Right renal cortex interstitium (tissue), 3 donors: Measurements from ENCODE around the gene DLGAP3. TPM values are rescaled to one million over a fixed set of nuclear protein-coding genes. Genes with fewer than 3 reads are reported as not detected.
"Not testable (repeated sequence)": the region's sequence is repeated elsewhere in the genome, so short reads cannot be mapped to it uniquely, and the experiment has no call there.

Source experiments
- DNase-seq, 3 donors: peaks; one replicate each; pipeline ENCODE4 v3.0.0-alpha.2; 2013; ENCODE audit warnings: low read depth in 3 of 3, low spot score in 2 of 3
- polyA plus RNA-seq, 3 donors: library from polyadenylated mRNA; unstranded; fragments of 120-200 nt; gene quantifications; one replicate each; pipeline ENCODE4 v1.2.1, GENCODE V29; 2013; ENCODE audit not compliant: insufficient read length in 3 of 3

DLGAP3 gene, protein sequence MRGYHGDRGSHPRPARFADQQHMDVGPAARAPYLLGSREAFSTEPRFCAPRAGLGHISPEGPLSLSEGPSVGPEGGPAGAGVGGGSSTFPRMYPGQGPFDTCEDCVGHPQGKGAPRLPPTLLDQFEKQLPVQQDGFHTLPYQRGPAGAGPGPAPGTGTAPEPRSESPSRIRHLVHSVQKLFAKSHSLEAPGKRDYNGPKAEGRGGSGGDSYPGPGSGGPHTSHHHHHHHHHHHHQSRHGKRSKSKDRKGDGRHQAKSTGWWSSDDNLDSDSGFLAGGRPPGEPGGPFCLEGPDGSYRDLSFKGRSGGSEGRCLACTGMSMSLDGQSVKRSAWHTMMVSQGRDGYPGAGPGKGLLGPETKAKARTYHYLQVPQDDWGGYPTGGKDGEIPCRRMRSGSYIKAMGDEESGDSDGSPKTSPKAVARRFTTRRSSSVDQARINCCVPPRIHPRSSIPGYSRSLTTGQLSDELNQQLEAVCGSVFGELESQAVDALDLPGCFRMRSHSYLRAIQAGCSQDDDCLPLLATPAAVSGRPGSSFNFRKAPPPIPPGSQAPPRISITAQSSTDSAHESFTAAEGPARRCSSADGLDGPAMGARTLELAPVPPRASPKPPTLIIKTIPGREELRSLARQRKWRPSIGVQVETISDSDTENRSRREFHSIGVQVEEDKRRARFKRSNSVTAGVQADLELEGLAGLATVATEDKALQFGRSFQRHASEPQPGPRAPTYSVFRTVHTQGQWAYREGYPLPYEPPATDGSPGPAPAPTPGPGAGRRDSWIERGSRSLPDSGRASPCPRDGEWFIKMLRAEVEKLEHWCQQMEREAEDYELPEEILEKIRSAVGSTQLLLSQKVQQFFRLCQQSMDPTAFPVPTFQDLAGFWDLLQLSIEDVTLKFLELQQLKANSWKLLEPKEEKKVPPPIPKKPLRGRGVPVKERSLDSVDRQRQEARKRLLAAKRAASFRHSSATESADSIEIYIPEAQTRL
- polyA plus RNA-seq = 1 to 10 TPM; 1.4 to 2.0 (median 1.6) TPM

GRCh38 chr1:34929497-34929852 is at the start of gene DLGAP3:
TSS of gene DLGAP3 (minus strand) at chr1:34929650. CDS start at chr1:34905383, 24,267 bp downstream.
- DNase-seq = no peak

GRCh38 chr1:34978921-34979320 is 49.5 kb upstream of the DLGAP3 start:
- DNase-seq = no peak

GRCh38 chr1:34977858-34978257 is 48.4 kb upstream of the DLGAP3 start:
- DNase-seq = no peak

GRCh38 chr1:34977210-34977471 is 47.7 kb upstream of the DLGAP3 start:
- no peak for DNase-seq

- no peak for DNase-seq
These were observed 47.1 kb upstream of the DLGAP3 start for GRCh38 chr1:34976384-34977209.

DNA sequence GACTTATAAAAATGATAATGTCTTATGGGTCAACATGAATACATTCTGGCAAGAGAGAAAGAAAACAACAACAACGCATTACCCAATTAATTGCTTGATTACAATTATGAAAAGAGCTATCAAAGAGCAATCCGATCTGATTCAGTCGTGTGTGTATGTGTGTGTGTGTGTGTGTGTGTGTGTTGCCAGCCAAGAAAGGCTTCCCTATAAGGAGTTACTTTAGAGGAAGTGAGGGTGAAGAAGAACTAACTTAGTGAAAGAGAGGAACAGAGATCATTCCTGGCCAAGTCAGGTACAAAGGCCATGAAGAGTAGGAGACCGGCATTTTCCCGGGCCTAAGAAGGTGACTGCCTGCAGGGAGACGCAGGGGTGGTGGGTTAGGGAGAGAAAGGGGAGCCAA is 46.3 kb upstream of the DLGAP3 start:
- no peak for DNase-seq

- DNase-seq = no peak
These were observed 45.9 kb upstream of the DLGAP3 start for GRCh38 chr1:34975338-34975737.

- DNase-seq = no peak
These were observed 45.2 kb upstream of the DLGAP3 start for GRCh38 chr1:34974626-34975025.

DNA sequence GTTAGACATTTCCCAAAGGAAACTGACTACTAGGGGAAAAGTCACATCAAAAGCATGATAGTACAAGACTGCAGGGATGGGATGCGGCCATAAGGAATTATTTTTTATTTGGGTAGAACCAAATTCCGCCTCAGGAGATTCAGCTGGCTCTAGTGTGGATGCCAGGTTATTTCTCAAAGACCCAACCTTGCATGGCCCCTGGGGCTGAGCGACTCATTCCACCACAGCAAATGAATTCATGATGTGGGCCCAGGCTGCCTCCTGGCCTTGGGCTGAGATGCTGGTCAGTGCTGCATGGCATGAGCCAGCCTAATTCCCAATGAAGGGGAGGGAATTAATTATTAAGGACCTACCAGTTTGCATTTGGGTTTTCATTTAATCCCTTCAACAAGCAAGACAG is 43.9 kb upstream of the DLGAP3 start:
- no peak for DNase-seq

DNA sequence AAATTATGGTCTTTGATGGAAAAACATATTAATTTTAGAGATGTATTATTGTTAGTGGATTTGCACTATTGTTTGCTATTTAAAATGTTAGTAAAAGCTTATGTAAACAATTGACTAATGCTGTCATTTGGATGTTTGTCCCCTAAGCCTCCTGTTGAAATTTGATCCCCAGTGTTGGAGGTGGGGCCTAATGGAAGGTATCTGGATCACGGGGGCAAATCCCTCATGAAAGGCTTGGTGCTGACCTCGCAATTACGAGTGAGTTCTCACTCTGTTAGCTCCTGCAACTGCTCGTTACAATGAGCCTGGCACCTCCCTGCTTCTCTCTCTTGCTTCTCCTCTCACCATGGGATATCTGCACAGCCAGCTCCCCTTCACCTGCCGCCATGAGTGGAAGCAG is 41.4 kb upstream of the DLGAP3 start:
- no peak for DNase-seq

DNA sequence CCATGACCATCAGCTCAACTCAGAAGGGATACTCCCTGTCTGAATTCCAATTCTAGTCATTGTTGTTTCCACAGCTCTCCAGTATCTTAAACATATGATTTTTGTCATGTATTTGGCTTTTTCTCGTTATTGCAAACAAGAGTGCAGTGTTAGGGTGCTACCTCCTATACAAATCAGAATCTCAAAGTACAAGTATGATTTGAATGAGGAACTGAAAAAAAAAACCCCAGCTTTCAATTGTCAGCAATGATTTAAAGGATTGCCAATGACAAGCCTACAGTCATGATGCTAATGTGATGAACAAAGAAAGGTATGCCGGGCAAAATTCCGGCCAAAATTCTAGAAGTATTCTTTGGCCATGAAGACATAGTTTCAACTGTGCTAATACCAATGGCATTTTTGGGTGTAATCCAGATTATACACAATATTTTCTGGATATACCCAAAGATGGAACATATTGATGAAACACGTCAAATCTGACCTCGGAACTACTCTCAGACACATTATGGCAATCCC is 40.8 kb upstream of the DLGAP3 start:
- no peak for DNase-seq

- DNase-seq = not testable (repeated sequence)
These were observed 38.8 kb upstream of the DLGAP3 start for GRCh38 chr1:34968297-34968696.

- not testable (repeated sequence) for DNase-seq
These were observed 38.2 kb upstream of the DLGAP3 start for GRCh38 chr1:34967672-34968071.

DNA sequence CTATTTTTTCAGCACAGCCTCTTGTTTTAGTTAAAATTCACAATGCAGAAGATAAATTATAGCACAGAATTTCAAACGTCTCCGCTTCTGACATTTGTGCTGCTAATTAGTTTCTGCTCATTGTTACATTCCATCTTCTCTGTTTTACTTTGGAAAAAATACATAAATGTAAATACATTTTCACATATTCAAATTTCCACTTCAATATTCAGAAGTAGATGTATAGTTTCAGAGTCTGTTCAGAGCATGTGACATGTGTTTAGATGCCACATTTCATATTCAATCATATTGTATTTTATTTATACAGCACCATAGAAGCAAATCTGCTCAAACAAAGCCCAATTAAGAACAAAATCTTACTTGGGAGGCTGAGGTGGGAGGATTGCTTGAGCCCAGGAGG is 36.1 kb upstream of the DLGAP3 start:
- no peak for DNase-seq

GRCh38 chr1:34950428-34950827 is 21.0 kb upstream of the DLGAP3 start:
- DNase-seq = no peak

DNA sequence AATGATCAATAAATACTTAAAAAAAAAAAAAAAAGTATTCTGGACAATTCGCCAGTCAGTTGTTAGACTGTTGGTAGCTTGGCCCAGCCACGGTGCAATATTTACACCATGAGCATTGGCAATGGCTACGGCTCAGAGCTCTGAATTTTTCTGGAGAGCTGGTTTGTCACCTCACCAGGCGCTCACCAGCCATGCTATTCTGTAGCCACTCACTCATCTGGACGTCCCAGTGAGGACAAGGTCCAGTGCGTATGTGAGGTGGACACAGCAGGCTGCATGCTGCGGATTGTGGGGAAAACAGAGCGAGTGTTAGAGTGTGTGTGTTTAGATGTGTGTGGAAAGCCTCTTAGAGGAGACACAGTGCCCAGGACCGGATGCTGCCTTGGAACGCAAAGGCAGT is 19.3 kb upstream of the DLGAP3 start:
- DNase-seq = not testable (repeated sequence)

DNA sequence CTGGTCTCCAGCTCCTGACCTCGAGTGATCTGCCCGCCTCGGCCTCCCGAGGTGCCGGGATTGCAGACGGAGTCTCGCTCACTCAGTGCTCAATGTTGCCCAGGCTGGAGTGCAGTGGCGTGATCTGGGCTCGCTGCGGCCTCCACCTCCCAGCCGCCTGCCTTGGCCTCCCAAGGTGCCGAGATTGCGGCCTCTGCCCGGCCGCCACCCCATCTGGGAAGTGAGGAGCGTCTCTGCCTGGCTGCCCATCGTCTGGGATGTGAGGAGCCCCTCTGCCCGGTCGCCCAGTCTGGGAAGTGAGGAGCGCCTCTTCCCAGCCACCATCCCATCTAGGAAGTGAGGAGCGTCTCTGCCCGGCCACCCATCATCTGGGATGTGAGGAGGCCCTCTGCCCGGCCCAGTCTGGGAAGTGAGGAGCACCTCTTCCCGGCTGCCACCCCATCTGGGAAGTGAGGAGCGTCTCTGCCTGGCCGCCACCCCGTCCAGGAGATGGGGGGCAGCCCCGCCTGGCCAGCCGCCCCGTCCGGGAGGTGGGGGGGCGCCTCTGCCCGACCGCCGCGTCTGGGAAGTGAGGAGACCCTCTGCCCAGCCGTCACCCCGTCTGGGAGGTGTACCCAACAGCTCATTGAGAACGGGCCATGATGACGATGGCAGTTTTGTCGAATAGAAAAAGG is 18.3 kb upstream of the DLGAP3 start:
- DNase-seq = not testable (repeated sequence)

DNA sequence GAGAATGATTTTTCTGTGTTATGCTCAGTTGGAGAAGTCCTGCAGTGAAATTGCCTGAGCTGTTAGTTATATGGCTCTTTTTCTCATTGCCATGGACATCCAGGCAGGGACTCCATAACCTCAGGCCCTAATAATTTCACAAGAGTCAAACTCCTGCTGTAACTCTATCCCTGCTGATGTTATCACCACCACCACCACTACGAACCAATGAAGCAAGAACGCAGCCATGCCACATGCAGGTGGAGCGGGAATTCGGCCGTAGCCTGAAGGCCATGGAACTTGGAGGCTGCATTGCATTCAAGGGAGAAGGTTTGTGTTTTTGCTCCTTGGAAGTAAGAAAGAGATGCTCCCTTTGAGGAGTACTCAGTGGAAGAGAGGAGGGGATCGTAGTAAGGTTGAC is 16.8 kb upstream of the DLGAP3 start:
- no peak for DNase-seq

- not testable (repeated sequence) for DNase-seq
These were observed 12.3 kb upstream of the DLGAP3 start for GRCh38 chr1:34941798-34942197.

DNA sequence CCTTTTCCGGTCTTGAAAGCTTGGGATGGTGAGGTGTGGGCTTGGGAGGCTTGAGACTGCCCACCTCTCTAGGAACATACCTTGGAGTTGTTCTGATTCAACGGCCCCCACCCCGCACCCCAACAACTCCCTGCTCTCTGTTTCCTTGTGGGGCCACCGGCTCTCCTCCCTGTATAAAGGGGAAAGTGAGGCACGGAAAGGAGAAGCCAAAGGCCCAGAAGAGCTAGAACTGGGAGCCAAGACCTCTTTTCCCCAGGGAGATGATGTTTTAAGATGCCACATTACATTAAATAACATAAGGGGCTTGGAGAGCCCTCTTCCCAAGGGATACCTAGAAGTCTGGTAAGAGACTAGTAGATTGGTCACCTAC is 1.2 kb upstream of the DLGAP3 start:
- DNase-seq = no peak
